ENCODE results near the gene F13A1.

F13A1 gene

DNA sequence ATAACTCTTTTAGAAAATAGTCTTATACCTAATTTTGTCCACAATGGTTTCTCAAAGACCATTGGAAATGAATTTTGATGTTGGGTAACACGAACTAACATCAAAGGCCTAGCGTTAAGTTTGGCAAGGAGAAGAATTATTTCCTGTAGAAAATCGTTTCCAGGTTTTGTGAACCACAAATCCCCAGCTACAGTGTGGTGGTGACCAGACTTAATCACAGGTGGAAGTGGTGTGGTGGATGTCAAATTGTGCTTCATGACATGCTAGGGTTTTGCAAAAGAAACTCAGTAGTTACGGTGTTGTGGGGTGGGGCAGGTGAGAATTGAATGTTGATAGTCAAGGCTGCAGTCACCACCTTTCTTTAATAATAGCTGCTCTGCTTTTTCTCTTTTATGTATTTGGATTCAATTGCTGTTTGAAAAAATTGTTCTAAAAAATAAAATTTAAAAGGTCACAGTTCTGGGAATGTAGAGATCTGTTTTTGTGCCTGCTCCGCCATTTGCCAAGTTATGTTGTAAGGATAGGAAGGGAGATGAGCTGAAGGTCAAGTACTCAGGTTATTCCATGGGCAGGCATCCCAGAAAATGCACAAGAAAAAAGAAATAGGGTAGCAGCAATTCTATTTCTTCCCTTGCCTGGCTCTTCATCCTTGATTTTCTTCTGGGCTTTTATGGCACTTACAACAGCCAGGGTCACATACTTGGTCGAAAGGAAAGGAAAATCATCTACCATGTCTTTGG lies 83.6 kb downstream of the F13A1 start:
- DNase-seq: no peak

DNA sequence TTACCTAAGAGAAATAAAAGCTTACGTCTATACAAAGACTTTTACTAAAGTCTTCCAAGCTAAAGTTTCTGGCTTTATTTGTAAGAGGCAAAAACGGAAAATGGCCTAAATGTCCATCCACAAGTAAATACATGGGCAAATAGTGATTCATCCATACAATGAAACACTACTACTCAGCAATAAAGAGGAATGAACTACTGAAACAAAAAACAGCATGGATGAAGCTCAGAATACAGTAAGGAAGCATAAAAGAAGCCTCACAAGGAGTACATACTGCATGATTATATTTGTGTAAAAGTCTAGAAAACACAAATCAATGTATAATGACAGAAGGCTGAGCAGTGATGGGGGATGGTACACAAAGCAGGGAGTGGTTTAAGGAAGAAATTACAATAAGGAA lies 84.7 kb downstream of the F13A1 start:
- DNase-seq: no peak

DNA sequence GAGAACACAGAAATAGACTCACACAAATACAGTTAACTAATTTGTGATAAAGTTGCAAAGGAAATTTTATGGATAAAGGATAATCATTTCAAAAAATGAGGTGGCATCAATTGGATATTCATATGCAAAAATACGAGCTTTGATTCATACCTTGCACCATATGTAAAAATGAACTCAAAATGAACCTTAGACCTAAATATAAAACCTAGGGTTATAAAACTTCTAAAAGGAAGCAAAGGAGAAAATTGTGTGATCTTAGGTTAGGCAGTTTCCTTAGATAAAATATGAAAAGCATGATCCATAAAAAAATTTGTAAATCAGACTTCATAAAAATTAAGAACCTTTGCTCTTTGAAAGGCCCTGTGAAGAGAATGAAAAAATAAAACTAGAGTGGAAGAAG lies 85.5 kb downstream of the F13A1 start:
- no peak for DNase-seq

- DNase-seq: no peak
Observed at GRCh38 chr6:6230286-6230685, 90.2 kb downstream of the F13A1 start.

DNA sequence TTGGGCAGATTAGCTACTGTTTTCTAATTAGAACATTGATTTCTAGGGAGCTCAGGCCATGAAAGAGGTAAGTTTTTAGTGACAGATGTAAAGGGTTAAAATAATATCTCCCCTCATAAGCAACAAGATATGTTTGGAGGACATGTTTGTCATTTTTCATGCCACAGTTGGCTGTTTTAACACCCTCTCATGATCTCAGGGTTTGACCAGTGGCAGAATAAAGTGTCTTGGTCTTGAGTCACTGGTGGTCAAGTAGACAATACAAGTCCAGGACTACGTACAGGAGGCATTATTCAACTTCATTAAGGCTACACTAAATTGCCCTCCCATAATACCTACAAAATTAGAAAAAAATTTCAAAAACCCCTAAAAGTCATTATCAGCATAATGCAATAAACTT lies 92.6 kb downstream of the F13A1 start:
- DNase-seq: no peak

GRCh38 chr6:6225885-6226529 lies 94.5 kb downstream of the F13A1 start:
- no peak for DNase-seq

DNA sequence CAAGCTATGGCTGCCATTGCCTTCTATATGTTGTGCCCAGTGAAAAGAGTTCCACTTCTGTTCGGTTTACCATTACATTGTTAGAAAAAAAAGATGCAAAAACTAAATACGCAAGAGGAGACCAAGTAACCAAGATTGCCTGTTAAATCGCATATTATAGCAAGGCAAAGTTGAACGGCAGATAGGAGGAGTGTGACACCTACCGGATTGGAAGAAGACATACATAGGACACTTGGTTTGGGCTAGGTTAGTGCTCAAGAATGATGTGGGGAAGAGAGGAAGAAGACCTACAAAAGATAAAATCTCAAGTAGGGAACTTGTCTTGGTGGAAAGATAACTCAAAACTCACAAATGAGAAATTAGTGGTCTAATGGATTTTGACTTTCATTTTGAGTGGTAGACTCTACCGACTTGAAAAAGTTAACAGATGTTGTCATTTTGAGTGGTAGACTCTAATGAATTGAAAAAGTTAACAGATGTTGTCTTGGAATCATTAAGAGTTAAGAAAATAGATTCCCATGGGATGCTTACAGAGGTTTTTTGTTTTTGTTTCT lies 95.5 kb downstream of the F13A1 start:
- no peak for DNase-seq

DNA sequence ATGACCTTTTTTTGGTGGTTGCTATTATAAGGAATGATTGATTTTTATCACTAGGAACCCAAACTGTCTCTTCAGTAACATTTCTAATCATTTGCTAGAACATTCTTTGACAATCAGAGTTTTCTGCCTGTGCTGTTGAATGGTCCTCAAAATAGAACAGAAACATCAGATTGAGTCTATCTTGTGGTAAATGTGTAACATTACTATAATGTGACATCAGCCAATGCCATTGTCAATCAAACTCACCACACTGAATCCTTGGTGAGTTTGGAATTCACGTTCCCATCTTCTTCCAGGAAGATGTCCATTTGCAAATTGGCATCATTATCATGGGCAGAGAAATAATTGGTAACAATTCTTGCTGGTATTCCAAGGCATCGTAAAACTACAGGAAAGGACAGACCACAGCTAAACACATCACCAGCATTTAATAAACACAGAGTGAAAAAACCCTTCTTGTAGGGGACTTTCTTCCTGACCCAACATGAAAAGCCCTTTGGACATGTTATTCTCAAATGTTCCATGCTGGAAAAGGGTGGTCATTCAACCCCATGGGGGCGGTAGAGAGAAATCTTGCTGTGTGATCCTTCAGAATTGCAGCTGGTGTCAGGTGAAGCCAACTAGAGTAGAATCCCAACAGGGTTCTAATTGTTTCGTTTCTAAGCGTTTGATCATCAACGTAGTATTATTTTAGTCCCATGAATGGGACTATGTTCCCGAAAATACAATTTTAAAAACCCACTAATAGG lies 98.5 kb downstream of the F13A1 start:
- no peak for DNase-seq

DNA sequence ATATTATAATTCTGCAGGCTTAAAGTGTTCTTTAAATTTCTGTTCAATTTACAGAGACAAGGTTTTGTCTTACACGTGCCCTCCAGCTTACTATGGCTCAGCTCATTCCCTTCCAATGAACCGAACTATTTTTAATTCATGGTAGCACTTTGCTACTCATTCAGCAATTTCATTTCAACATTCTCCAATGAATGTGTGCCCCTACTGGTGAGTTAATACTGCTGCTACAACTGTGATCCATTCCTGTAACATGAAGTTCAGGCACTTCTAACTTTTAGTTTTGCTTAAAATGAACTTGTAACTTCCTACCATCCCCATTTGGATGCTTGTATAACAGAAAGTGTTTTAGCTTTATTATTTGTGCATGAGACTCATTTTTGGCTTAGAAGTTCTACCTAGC lies 99.7 kb downstream of the F13A1 start:
- no peak for DNase-seq

GRCh38 chr6:6219716-6220115 lies 100.7 kb downstream of the F13A1 start:
- DNase-seq: no peak

GRCh38 chr6:6218759-6219085 lies 101.7 kb downstream of the F13A1 start:
- DNase-seq: no peak

- no peak for DNase-seq
Observed at GRCh38 chr6:6217855-6218758, 102.4 kb downstream of the F13A1 start.

GRCh38 chr6:6210994-6211393 lies 109.5 kb downstream of the F13A1 start:
- no peak for DNase-seq

- no peak for DNase-seq
Observed at GRCh38 chr6:6202886-6203285, 117.6 kb downstream of the F13A1 start.

GRCh38 chr6:6201200-6201599 lies 119.3 kb downstream of the F13A1 start:
- DNase-seq: no peak

GRCh38 chr6:6199678-6200077 lies 120.8 kb downstream of the F13A1 start:
- DNase-seq: no peak

DNA sequence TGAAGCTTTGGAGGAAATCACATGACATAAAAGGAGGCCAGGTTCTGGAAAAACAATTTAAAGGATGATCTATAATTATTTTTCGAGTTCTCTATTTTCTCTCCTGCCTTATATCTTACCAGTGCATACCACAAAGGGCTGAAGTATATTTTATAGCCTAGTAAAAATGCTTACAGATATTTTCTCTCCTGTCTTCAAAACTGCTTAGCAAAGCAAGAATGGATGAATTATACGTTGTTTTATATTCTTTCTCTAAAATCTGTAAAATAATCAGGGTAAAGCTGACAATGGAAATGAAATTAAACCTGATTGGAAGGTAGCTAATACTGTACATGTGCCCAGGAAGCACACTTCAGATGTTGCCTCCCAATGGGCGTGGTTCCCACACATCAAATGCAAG lies 123.7 kb downstream of the F13A1 start:
- no peak for DNase-seq

- no peak for DNase-seq
Observed at GRCh38 chr6:6195080-6195479, 125.4 kb downstream of the F13A1 start.

DNA sequence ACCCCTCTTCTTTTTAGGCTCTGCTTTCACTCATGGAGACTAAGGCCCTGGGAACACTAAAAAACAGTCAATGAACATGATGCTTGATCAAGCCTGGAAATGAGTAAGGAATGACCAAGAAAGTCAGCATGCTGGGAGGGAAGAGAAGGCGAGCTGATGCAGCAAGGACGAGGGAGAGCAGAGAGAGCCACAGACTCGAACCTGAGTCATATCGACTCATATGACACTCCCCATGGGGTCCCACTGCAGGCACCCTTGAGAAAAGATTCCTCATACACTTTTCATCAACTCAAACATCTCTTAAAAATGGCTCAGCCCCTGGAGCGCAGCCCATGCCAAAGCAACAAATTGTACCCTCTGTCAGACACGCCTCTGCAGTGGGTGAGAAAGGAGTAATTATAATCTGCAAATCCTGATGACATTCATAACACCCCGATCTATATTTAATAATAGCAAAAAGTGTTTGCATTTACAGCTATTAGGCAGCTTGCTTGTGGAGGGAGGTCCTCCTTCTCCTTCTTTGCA lies 127.2 kb downstream of the F13A1 start:
- DNase-seq: no peak

GRCh38 chr6:6191909-6192308 lies 128.6 kb downstream of the F13A1 start:
- no peak for DNase-seq

GRCh38 chr6:6191476-6191875 lies 129.0 kb downstream of the F13A1 start:
- DNase-seq: no peak

DNA sequence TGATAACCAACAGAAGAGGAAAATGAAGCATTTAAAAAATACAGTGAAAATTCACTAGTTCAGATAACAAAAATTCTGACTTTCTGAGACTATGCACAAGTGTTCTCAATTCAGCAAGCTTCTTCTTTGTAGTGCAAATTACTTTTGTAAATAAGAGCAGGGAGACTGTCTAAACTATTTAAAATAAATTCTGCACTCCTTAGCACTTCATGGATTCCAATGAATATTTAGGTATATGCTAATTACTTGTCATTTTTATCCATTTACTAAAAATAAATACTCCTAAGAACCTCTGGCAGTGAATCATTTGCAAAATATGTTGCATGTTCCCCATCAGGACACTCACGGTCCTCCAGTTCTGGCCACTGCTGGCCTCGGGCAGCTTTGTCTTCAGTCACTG lies 139.8 kb downstream of the F13A1 start:
- no peak for DNase-seq

All from NCI-H1436 (cell line).